ENCODE measurements around the gene TUBE1.

Gene TUBE1

GRCh38 chr6:112024464-112024863 is 62.8 kb downstream of the TUBE1 start:
- H3K4me3 ChIP-seq (ENCODE audit: control insufficient read depth, low read depth, low read length) = no peak overlapping the region
- no peak for DNase-seq (ENCODE audit: low read depth)
- TF ChIP-seq, protein P1, sequence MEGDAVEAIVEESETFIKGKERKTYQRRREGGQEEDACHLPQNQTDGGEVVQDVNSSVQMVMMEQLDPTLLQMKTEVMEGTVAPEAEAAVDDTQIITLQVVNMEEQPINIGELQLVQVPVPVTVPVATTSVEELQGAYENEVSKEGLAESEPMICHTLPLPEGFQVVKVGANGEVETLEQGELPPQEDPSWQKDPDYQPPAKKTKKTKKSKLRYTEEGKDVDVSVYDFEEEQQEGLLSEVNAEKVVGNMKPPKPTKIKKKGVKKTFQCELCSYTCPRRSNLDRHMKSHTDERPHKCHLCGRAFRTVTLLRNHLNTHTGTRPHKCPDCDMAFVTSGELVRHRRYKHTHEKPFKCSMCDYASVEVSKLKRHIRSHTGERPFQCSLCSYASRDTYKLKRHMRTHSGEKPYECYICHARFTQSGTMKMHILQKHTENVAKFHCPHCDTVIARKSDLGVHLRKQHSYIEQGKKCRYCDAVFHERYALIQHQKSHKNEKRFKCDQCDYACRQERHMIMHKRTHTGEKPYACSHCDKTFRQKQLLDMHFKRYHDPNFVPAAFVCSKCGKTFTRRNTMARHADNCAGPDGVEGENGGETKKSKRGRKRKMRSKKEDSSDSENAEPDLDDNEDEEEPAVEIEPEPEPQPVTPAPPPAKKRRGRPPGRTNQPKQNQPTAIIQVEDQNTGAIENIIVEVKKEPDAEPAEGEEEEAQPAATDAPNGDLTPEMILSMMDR (conservative IDR thresholded peaks at IDR 0.05; ENCODE audit: control insufficient read depth, insufficient read depth, low read depth, low read length) = no peak

DNA sequence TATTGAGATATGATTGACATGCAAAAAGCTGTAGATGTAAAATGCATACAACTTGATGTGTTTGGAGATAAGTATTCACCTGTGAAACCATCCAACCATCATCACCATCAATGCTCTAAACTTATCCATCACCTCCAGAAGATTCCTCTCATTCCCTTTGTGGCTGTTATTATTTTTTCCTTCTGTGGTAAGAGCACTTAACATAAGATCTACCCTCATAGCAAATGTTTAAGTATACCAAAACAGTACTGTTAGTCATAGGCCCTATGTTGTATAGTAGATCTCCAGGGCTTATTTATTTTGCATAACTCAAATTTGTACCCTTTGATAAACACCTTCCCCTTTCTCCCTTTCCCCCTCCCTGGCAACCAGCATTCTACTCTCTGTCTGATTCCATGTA is 64.5 kb downstream of the TUBE1 start:
- no peak overlapping the region for H3K4me3 ChIP-seq (ENCODE audit: control insufficient read depth, low read depth, low read length)
- no peak for DNase-seq (ENCODE audit: low read depth)
- TF ChIP-seq, protein P1 (conservative IDR thresholded peaks at IDR 0.05; ENCODE audit: control insufficient read depth, insufficient read depth, low read depth, low read length) = no peak

- H3K4me3 ChIP-seq (ENCODE audit: control insufficient read depth, low read depth, low read length) = no peak overlapping the region
Observed at GRCh38 chr6:112021691-112022310, 65.5 kb downstream of the TUBE1 start.

More at GRCh38 chr6:112021691-112022310, 65.5 kb downstream of the TUBE1 start:
- TF ChIP-seq, protein P1 (conservative IDR thresholded peaks at IDR 0.05; ENCODE audit: control insufficient read depth, insufficient read depth, low read depth, low read length) = no peak
- no peak for DNase-seq (ENCODE audit: low read depth)

All from fibroblast of mammary gland (primary cell).